Measurements from ENCODE around the gene RPL15.

GRCh38 chr3:23945663-23945912, 28.7 kb downstream of the RPL15 start:
- TF ChIP-seq, protein P1, sequence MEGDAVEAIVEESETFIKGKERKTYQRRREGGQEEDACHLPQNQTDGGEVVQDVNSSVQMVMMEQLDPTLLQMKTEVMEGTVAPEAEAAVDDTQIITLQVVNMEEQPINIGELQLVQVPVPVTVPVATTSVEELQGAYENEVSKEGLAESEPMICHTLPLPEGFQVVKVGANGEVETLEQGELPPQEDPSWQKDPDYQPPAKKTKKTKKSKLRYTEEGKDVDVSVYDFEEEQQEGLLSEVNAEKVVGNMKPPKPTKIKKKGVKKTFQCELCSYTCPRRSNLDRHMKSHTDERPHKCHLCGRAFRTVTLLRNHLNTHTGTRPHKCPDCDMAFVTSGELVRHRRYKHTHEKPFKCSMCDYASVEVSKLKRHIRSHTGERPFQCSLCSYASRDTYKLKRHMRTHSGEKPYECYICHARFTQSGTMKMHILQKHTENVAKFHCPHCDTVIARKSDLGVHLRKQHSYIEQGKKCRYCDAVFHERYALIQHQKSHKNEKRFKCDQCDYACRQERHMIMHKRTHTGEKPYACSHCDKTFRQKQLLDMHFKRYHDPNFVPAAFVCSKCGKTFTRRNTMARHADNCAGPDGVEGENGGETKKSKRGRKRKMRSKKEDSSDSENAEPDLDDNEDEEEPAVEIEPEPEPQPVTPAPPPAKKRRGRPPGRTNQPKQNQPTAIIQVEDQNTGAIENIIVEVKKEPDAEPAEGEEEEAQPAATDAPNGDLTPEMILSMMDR (IDR thresholded peaks at IDR 0.05; ENCODE audit: low read depth, low read length): no peak
- TF ChIP-seq MYC (IDR thresholded peaks at IDR 0.05; ENCODE audit: low read depth, low read length): peak; percentile 87; the same call in 1 of the 2 replicates
- TF ChIP-seq POLR2A (IDR thresholded peaks at IDR 0.05; ENCODE audit: extremely low read depth, insufficient read length): no peak
- TF ChIP-seq, protein P2, sequence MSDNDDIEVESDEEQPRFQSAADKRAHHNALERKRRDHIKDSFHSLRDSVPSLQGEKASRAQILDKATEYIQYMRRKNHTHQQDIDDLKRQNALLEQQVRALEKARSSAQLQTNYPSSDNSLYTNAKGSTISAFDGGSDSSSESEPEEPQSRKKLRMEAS (IDR thresholded peaks at IDR 0.05; ENCODE audit: low read depth, low read length): peak; percentile 97
